A549 (cell line): ENCODE results near the gene ATP2A3.
"Not testable (repeated sequence)": the region's sequence is repeated elsewhere in the genome, so short reads cannot be mapped to it uniquely, and the experiment has no call there.

Source experiments
- MYC ChIP-seq: IDR thresholded peaks from 2 replicates; pipeline ENCODE4 v1.6.1; 2012; ENCODE audit warnings: mild to moderate bottlenecking, inconsistent platforms, low read length, improper control_type of control experiment, borderline replicate concordance
- POLR2A ChIP-seq: IDR thresholded peaks from 2 replicates; pipeline ENCODE4 v1.6.1; 2012; ENCODE audit warnings: mild to moderate bottlenecking, low read length
- RAD21 ChIP-seq, 2 experiments: fragments of >200 bp in 1 of 2; sonication (Bioruptor Twin) in 1 of 2; formaldehyde crosslinking in 1 of 2; IDR thresholded peaks in 1 of 2; conservative IDR thresholded peaks in 1 of 2; 2 replicates in 1 of 2; 3 replicates in 1 of 2; pipeline ENCODE4 v1.6.1; 2012 to 2018; ENCODE audit warnings: inconsistent platforms in 1 of 2
- RCOR1 ChIP-seq: fragments of 150-350 bp; IDR thresholded peaks from 2 replicates; pipeline ENCODE4 v1.6.1; 2014; ENCODE audit warnings: antibody characterized with exemption, low read length, low read depth
- RNF2 ChIP-seq: fragments of 200-600 bp; sonication (generic); IDR thresholded peaks from 2 replicates; pipeline ENCODE4 v1.6.1; 2016; ENCODE audit warnings: low read depth, mild to moderate bottlenecking, antibody characterized with exemption, moderate library complexity, borderline replicate concordance
- SREBF2 ChIP-seq: fragments of 450-650 bp; IDR thresholded peaks from 2 replicates; pipeline ENCODE4 v1.6.1; 2014; ENCODE audit warnings: mild to moderate bottlenecking, moderate library complexity
- ZNF302 ChIP-seq: fragments of 250-450 bp; sonication (Bioruptor Pico); IDR thresholded peaks from 2 replicates; pipeline ENCODE4 v1.9.0; 2021; ENCODE audit warnings: inconsistent platforms, mild to moderate bottlenecking, moderate library complexity
- TF ChIP-seq, protein P1 (sequence below): IDR thresholded peaks from 2 replicates; pipeline ENCODE4 v1.6.1; 2012
- TF ChIP-seq, protein P2 (sequence below): fragments of >200 bp; sonication (Bioruptor Twin); formaldehyde crosslinking; IDR thresholded peaks from 3 replicates; pipeline ENCODE4 v1.5.1; 2016
- TF ChIP-seq, protein P3 (sequence below): fragments of 250-450 bp; sonication (Bioruptor Pico); IDR thresholded peaks from 2 replicates; pipeline ENCODE4 v1.5.0; 2021; ENCODE audit warnings: mild to moderate bottlenecking, moderate library complexity, borderline replicate concordance

DNA sequence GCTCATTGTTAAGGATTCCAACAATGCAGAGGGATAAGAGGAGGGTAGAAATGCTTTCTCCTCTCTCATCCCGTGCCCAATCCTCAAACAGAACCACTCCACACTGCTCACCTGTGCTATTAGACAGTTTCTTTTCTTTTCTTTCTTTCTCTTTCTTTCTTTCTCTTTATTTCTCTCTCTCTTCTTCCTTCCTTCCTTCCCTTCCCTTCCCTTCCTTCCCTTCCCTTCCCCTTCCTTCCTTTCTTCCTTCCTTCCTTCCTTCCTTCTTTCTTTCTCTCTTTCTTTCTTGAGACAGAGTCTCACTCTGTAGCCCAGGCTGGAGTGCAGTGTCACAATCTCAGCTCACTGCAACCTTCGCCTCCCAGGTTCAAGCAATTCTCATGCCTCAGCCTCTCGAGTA is 27.5 kb upstream of the ATP2A3 start:
- TF ChIP-seq, protein P1, sequence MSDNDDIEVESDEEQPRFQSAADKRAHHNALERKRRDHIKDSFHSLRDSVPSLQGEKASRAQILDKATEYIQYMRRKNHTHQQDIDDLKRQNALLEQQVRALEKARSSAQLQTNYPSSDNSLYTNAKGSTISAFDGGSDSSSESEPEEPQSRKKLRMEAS, result not testable (repeated sequence)
- TF ChIP-seq RAD21 (conservative IDR thresholded peaks at IDR 0.05 in 1 of 2, IDR thresholded peaks at IDR 0.05 in 1 of 2); RCOR1; SREBF2; MYC; RNF2; POLR2A; ZNF302 (CRISPR knock-in tag): not testable (repeated sequence)
- TF ChIP-seq, protein P2, sequence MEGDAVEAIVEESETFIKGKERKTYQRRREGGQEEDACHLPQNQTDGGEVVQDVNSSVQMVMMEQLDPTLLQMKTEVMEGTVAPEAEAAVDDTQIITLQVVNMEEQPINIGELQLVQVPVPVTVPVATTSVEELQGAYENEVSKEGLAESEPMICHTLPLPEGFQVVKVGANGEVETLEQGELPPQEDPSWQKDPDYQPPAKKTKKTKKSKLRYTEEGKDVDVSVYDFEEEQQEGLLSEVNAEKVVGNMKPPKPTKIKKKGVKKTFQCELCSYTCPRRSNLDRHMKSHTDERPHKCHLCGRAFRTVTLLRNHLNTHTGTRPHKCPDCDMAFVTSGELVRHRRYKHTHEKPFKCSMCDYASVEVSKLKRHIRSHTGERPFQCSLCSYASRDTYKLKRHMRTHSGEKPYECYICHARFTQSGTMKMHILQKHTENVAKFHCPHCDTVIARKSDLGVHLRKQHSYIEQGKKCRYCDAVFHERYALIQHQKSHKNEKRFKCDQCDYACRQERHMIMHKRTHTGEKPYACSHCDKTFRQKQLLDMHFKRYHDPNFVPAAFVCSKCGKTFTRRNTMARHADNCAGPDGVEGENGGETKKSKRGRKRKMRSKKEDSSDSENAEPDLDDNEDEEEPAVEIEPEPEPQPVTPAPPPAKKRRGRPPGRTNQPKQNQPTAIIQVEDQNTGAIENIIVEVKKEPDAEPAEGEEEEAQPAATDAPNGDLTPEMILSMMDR, result not testable (repeated sequence)
- TF ChIP-seq, protein P3, sequence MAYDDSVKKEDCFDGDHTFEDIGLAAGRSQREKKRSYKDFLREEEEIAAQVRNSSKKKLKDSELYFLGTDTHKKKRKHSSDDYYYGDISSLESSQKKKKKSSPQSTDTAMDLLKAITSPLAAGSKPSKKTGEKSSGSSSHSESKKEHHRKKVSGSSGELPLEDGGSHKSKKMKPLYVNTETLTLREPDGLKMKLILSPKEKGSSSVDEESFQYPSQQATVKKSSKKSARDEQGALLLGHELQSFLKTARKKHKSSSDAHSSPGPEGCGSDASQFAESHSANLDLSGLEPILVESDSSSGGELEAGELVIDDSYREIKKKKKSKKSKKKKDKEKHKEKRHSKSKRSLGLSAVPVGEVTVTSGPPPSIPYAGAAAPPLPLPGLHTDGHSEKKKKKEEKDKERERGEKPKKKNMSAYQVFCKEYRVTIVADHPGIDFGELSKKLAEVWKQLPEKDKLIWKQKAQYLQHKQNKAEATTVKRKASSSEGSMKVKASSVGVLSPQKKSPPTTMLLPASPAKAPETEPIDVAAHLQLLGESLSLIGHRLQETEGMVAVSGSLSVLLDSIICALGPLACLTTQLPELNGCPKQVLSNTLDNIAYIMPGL (CRISPR knock-in tag), result not testable (repeated sequence)
